Measurements from ENCODE around the gene CLOCK.

DNA sequence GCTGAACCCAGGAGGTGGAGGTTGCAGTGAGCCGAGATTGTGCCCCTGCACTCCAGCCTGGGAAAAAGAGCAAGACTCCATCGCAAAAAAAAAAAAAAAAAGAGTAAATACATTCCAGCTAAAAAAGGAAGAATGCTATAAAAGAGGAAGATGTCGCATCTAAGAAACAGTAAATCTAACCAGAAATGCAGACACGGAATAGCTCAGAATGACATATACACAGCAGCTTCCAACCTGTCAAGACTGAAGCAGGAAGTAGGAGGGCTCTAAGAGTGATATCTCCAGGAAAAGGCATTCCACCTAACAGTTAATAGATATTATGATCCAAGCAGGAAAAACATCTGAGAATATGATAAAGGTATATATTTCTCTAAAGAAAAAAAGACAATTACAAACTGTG, 16.0 kb downstream of the CLOCK start:
- TF ChIP-seq, protein P1, sequence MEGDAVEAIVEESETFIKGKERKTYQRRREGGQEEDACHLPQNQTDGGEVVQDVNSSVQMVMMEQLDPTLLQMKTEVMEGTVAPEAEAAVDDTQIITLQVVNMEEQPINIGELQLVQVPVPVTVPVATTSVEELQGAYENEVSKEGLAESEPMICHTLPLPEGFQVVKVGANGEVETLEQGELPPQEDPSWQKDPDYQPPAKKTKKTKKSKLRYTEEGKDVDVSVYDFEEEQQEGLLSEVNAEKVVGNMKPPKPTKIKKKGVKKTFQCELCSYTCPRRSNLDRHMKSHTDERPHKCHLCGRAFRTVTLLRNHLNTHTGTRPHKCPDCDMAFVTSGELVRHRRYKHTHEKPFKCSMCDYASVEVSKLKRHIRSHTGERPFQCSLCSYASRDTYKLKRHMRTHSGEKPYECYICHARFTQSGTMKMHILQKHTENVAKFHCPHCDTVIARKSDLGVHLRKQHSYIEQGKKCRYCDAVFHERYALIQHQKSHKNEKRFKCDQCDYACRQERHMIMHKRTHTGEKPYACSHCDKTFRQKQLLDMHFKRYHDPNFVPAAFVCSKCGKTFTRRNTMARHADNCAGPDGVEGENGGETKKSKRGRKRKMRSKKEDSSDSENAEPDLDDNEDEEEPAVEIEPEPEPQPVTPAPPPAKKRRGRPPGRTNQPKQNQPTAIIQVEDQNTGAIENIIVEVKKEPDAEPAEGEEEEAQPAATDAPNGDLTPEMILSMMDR (IDR thresholded peaks at IDR 0.05): no peak
- TF ChIP-seq POLR2A (IDR thresholded peaks at IDR 0.05; ENCODE audit: low read depth): no peak

All from esophagus muscularis mucosa (tissue), 3 donors.